SJCRH30 (cell line): Measurements from ENCODE around the gene LAD1. TPM values are rescaled to one million over a fixed set of nuclear protein-coding genes. Genes with fewer than 3 reads are reported as not detected.

ENCODE experiments used
- DNase-seq, 2 experiments: peaks; one replicate each; pipeline ENCODE4 v3.0.0-alpha.2; 2015 to 2020
- H3K27ac ChIP-seq: fragments of 250-450 bp; sonication (Bioruptor Pico); 2 replicates; pipeline ENCODE4 v1.5.1; 2020; ENCODE audit warnings: mild to moderate bottlenecking, moderate library complexity
- H3K27me3 ChIP-seq: fragments of 250-450 bp; sonication (Bioruptor Pico); 2 replicates; pipeline ENCODE4 v1.5.1; 2020; ENCODE audit warnings: mild to moderate bottlenecking, moderate library complexity
- H3K36me3 ChIP-seq: fragments of 250-450 bp; sonication (Bioruptor Pico); 2 replicates; pipeline ENCODE4 v1.5.1; 2020; ENCODE audit warnings: mild to moderate bottlenecking, moderate library complexity
- H3K4me1 ChIP-seq: fragments of 250-450 bp; sonication (Bioruptor Pico); 2 replicates; pipeline ENCODE4 v1.5.1; 2020; ENCODE audit warnings: mild to moderate bottlenecking, moderate library complexity
- H3K4me3 ChIP-seq: fragments of 250-450 bp; sonication (Bioruptor Pico); 2 replicates; pipeline ENCODE4 v1.5.1; 2020; ENCODE audit warnings: mild to moderate bottlenecking, moderate library complexity
- H3K9me3 ChIP-seq: fragments of 250-450 bp; sonication (Bioruptor Pico); replicated peaks from 2 replicates; pipeline ENCODE4 v1.5.1; 2020; ENCODE audit warnings: mild to moderate bottlenecking, moderate library complexity
- total RNA-seq: library from RNA; depleted of rRNA; stranded (reverse); fragments of >200 nt; shearing (Covaris generic); gene quantifications from 2 replicates; pipeline ENCODE4 v1.2.3, GENCODE V29; 2014

LAD1 gene
- total RNA-seq, 1 experiment from 2014 or later = 1.1 TPM

- peaks cover 46% of the 10 kb centered on the region for H3K36me3 ChIP-seq
- no peak overlapping the region for H3K27ac ChIP-seq
- H3K4me3 ChIP-seq = no peak overlapping the region
- H3K27me3 ChIP-seq = no peaks in the 10 kb centered on the region
- H3K4me1 ChIP-seq = peaks cover 10% of the 10 kb centered on the region
- H3K9me3 ChIP-seq = no peaks in the 10 kb centered on the region
- peak in 1 of 2 experiments; percentile 34 for DNase-seq
Observed at GRCh38 chr1:201405484-201405831, 6.3 kb upstream of the LAD1 start.

GRCh38 chr1:201404722-201405483 lies 5.8 kb upstream of the LAD1 start:
- H3K27ac ChIP-seq = no peak overlapping the region
- H3K4me1 ChIP-seq = peaks cover 10% of the 10 kb centered on the region
- DNase-seq = no peak
- peaks cover 42% of the 10 kb centered on the region for H3K36me3 ChIP-seq
- H3K9me3 ChIP-seq = no peaks in the 10 kb centered on the region
- H3K4me3 ChIP-seq = no peak overlapping the region
- no peaks in the 10 kb centered on the region for H3K27me3 ChIP-seq

- no peak for DNase-seq
- Histone ChIP-seq H3K27ac (no peak overlapping the region), H3K9me3 (no peaks in the 10 kb centered on the region), H3K4me1 (peaks cover 8% of the 10 kb centered on the region), H3K36me3 (peaks cover 33% of the 10 kb centered on the region), H3K4me3 (no peak overlapping the region), H3K27me3 (no peaks in the 10 kb centered on the region)
Observed at GRCh38 chr1:201404055-201404454, 4.9 kb upstream of the LAD1 start.

- H3K4me1 ChIP-seq = peaks cover 3% of the 10 kb centered on the region
- H3K36me3 ChIP-seq = peaks cover 26% of the 10 kb centered on the region
- H3K9me3 ChIP-seq = no peaks in the 10 kb centered on the region
- no peak for DNase-seq
- no peak overlapping the region for H3K4me3 ChIP-seq
- no peaks in the 10 kb centered on the region for H3K27me3 ChIP-seq
- H3K27ac ChIP-seq = no peak overlapping the region
Observed at GRCh38 chr1:201403359-201403758, 4.2 kb upstream of the LAD1 start.

GRCh38 chr1:201401700-201402099 lies 2.6 kb upstream of the LAD1 start:
- no peaks in the 10 kb centered on the region for H3K9me3 ChIP-seq
- no peak overlapping the region for H3K27ac ChIP-seq
- H3K36me3 ChIP-seq = peaks cover 11% of the 10 kb centered on the region
- peaks cover 18% of the 10 kb centered on the region for H3K4me1 ChIP-seq
- no peak overlapping the region for H3K4me3 ChIP-seq
- no peaks in the 10 kb centered on the region for H3K27me3 ChIP-seq
- DNase-seq = no peak

GRCh38 chr1:201400852-201401230 lies 1.7 kb upstream of the LAD1 start:
- no peak overlapping the region for H3K27ac ChIP-seq
- no peak for DNase-seq

GRCh38 chr1:201400212-201400851 lies 1.2 kb upstream of the LAD1 start:
- no peak overlapping the region for H3K4me3 ChIP-seq
- no peak overlapping the region for H3K27ac ChIP-seq
- H3K4me1 ChIP-seq = peaks cover 32% of the 10 kb centered on the region
- no peaks in the 10 kb centered on the region for H3K36me3 ChIP-seq
- H3K9me3 ChIP-seq = no peaks in the 10 kb centered on the region
- no peaks in the 10 kb centered on the region for H3K27me3 ChIP-seq
- DNase-seq = no peak

More at GRCh38 chr1:201400852-201401230, 1.7 kb upstream of the LAD1 start:
- H3K4me1 ChIP-seq = peaks cover 26% of the 10 kb centered on the region
- H3K27me3 ChIP-seq = no peaks in the 10 kb centered on the region
- no peak overlapping the region for H3K4me3 ChIP-seq
- peaks cover 3% of the 10 kb centered on the region for H3K36me3 ChIP-seq
- H3K9me3 ChIP-seq = no peaks in the 10 kb centered on the region

- H3K27me3 ChIP-seq = no peaks in the 10 kb centered on the region
- no peaks in the 10 kb centered on the region for H3K9me3 ChIP-seq
- H3K4me1 ChIP-seq = peaks cover 39% of the 10 kb centered on the region
- H3K36me3 ChIP-seq = no peaks in the 10 kb centered on the region
- H3K27ac ChIP-seq = no peak overlapping the region
- DNase-seq = no peak
- no peak overlapping the region for H3K4me3 ChIP-seq
Observed at GRCh38 chr1:201399352-201400126, 415 bp upstream of the LAD1 start.

GRCh38 chr1:201397675-201398074 lies 1.4 kb downstream of the LAD1 start:
- Histone ChIP-seq H3K4me1 (peaks cover 43% of the 10 kb centered on the region), H3K27me3 (no peaks in the 10 kb centered on the region), H3K4me3 (no peak overlapping the region), H3K27ac (peak overlapping the region; percentile 77), H3K36me3 (no peaks in the 10 kb centered on the region), H3K9me3 (no peaks in the 10 kb centered on the region)
- DNase-seq = no peak

GRCh38 chr1:201396861-201397464 lies 2.2 kb downstream of the LAD1 start:
- Histone ChIP-seq H3K4me3 (no peak overlapping the region), H3K27me3 (no peaks in the 10 kb centered on the region), H3K27ac (peak overlapping the region; percentile 77), H3K36me3 (no peaks in the 10 kb centered on the region), H3K4me1 (peaks cover 45% of the 10 kb centered on the region), H3K9me3 (no peaks in the 10 kb centered on the region)
- DNase-seq = peak; percentile 95

- H3K4me1 ChIP-seq = peaks cover 51% of the 10 kb centered on the region
- DNase-seq = peak; percentile 92 to 93
- no peak overlapping the region for H3K4me3 ChIP-seq
- no peaks in the 10 kb centered on the region for H3K9me3 ChIP-seq
- peak overlapping the region; percentile 77 for H3K27ac ChIP-seq
- no peaks in the 10 kb centered on the region for H3K36me3 ChIP-seq
- no peaks in the 10 kb centered on the region for H3K27me3 ChIP-seq
Observed at GRCh38 chr1:201395936-201396335, 3.2 kb downstream of the LAD1 start.

GRCh38 chr1:201394591-201394990 lies 4.5 kb downstream of the LAD1 start:
- Histone ChIP-seq H3K27ac (no peak overlapping the region), H3K27me3 (no peaks in the 10 kb centered on the region)
- DNase-seq = no peak

GRCh38 chr1:201393076-201393475 lies 6.0 kb downstream of the LAD1 start:
- H3K27ac ChIP-seq = no peak overlapping the region
- H3K4me3 ChIP-seq = no peak overlapping the region
- H3K36me3 ChIP-seq = no peaks in the 10 kb centered on the region
- peaks cover 47% of the 10 kb centered on the region for H3K4me1 ChIP-seq
- DNase-seq = no peak
- H3K9me3 ChIP-seq = no peaks in the 10 kb centered on the region
- no peaks in the 10 kb centered on the region for H3K27me3 ChIP-seq

More at GRCh38 chr1:201394591-201394990, 4.5 kb downstream of the LAD1 start:
- H3K4me3 ChIP-seq = no peak overlapping the region
- no peaks in the 10 kb centered on the region for H3K36me3 ChIP-seq
- H3K9me3 ChIP-seq = no peaks in the 10 kb centered on the region
- peaks cover 51% of the 10 kb centered on the region for H3K4me1 ChIP-seq

- peak in 1 of 2 experiments; percentile 53 for DNase-seq
- Histone ChIP-seq H3K9me3 (no peaks in the 10 kb centered on the region), H3K27me3 (no peaks in the 10 kb centered on the region), H3K27ac (no peak overlapping the region), H3K4me3 (no peak overlapping the region), H3K4me1 (peaks cover 35% of the 10 kb centered on the region), H3K36me3 (no peaks in the 10 kb centered on the region)
Observed at GRCh38 chr1:201391651-201392511, 7.2 kb downstream of the LAD1 start.
